ENCODE measurements around the gene SRSF9.

DNA sequence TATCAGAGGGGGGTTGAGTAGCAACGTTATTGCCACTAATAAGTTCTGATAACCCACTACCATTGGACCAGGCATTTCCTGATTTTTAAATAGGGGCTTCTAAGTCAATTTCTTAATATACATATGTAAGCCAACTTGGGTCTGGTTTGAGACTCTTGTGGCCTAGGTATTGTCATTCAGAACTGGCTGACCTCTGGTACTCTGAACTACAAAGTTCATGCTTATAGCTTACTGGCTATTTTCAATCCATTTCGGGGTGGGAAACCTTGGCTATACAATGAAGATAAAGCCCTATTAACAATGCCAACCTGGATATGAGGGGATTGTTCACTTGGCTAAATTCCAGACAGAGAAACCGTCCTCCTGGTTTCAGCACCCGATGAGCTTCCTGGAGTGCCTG lies 35.0 kb upstream of the SRSF9 start:
- TF ChIP-seq EZH2phosphoT487 (IDR thresholded peaks at IDR 0.05; ENCODE audit: insufficient read depth, low read depth) (no peak), EZH2 (IDR thresholded peaks at IDR 0.05; ENCODE audit: insufficient read depth, poor library complexity, severe bottlenecking) (no peak)

All from GM23248 (cell line).